HEK293T (cell line): Measurements from ENCODE around the gene TPRA1.
"Not testable (repeated sequence)": the region's sequence is repeated elsewhere in the genome, so short reads cannot be mapped to it uniquely, and the experiment has no call there.

Experiments
- CTCF ChIA-PET: fragments of 350-600 bp; formaldehyde crosslinking; extraction: SDS; loops from one replicate; lab custom pipeline; 2021; ENCODE audit warnings: antibody characterized with exemption, inconsistent platforms; lab: Yijun Ruan, JAX
- POLR2A ChIA-PET: fragments of 350-600 bp; formaldehyde crosslinking; extraction: SDS; loops from one replicate; lab custom pipeline; 2020; ENCODE audit warnings: antibody characterized with exemption, inconsistent platforms; lab: Yijun Ruan, JAX
- DNase-seq: peaks from one replicate; pipeline ENCODE4 v3.0.0; 2012; ENCODE audit warnings: mixed read lengths; ENCODE audit errors: extremely low spot score
- BHLHE40 ChIP-seq: fragments of 450-650 bp; IDR thresholded peaks from 2 replicates; pipeline ENCODE4 v1.6.1; 2016; ENCODE audit warnings: mild to moderate bottlenecking, moderate library complexity, borderline replicate concordance
- CTBP1 ChIP-seq: fragments of 450-650 bp; IDR thresholded peaks from 2 replicates; pipeline ENCODE4 v1.6.1; 2016; ENCODE audit warnings: borderline replicate concordance
- ELF4 ChIP-seq: fragments of 450-650 bp; IDR thresholded peaks from 2 replicates; pipeline ENCODE4 v1.6.1; 2017; ENCODE audit warnings: antibody characterized with exemption
- FOXA1 ChIP-seq: fragments of 450-650 bp; IDR thresholded peaks from 2 replicates; pipeline ENCODE4 v1.6.1; 2016; ENCODE audit warnings: mild to moderate bottlenecking
- FOXK2 ChIP-seq: fragments of 450-650 bp; IDR thresholded peaks from 2 replicates; pipeline ENCODE4 v1.6.1; 2016; ENCODE audit warnings: mild to moderate bottlenecking
- FOXM1 ChIP-seq: fragments of 450-650 bp; IDR thresholded peaks from 2 replicates; pipeline ENCODE4 v1.6.1; 2017; ENCODE audit warnings: mild to moderate bottlenecking, borderline replicate concordance
- HDGF ChIP-seq: fragments of 450-650 bp; IDR thresholded peaks from 2 replicates; pipeline ENCODE4 v1.6.1; 2017; ENCODE audit warnings: antibody characterized with exemption, borderline replicate concordance
- L3MBTL2 ChIP-seq: fragments of 450-650 bp; conservative IDR thresholded peaks from 2 replicates; pipeline ENCODE4 v1.6.1; 2016; ENCODE audit warnings: mild to moderate bottlenecking
- LEF1 ChIP-seq: fragments of 450-650 bp; IDR thresholded peaks from 2 replicates; pipeline ENCODE4 v1.6.1; 2017; ENCODE audit warnings: mild to moderate bottlenecking, borderline replicate concordance
- NFRKB ChIP-seq: fragments of 450-650 bp; IDR thresholded peaks from 2 replicates; pipeline ENCODE4 v1.6.1; 2016; ENCODE audit warnings: mild to moderate bottlenecking, moderate library complexity
- PKNOX1 ChIP-seq: fragments of 450-650 bp; IDR thresholded peaks from 2 replicates; pipeline ENCODE4 v1.6.1; 2016
- SP1 ChIP-seq: fragments of 450-650 bp; IDR thresholded peaks from 2 replicates; pipeline ENCODE4 v1.6.1; 2017
- SUZ12 ChIP-seq: fragments of 450-650 bp; IDR thresholded peaks from 2 replicates; pipeline ENCODE4 v1.6.1; 2016; ENCODE audit warnings: mild to moderate bottlenecking
- TARDBP ChIP-seq: fragments of 450-650 bp; IDR thresholded peaks from 2 replicates; pipeline ENCODE4 v1.6.1; 2016
- ZNF384 ChIP-seq: fragments of 450-650 bp; IDR thresholded peaks from 2 replicates; pipeline ENCODE4 v1.6.1; 2016

Gene TPRA1

GRCh38 chr3:127607675-127608361 is 17.3 kb upstream of the TPRA1 start:
- CTCF ChIA-PET, result no interaction called here

GRCh38 chr3:127606981-127607595 is 16.6 kb upstream of the TPRA1 start:
- ChIA-PET POLR2A (interaction anchor here (3.6 kb wide), 1 partner anchor 9 kb away, joined by 15 read pairs; the partner anchor contains the start of gene MCM2), CTCF (no interaction called here)
- DNase-seq, result no peak
- TF ChIP-seq PKNOX1 (no peak), FOXA1 (no peak), NFRKB (no peak), SUZ12 (no peak), FOXM1 (no peak)

More at GRCh38 chr3:127607675-127608361, 17.3 kb upstream of the TPRA1 start:
- POLR2A ChIA-PET, result interaction anchor here (3.6 kb wide), 1 partner anchor 10 kb away, joined by 15 read pairs; the partner anchor contains the start of gene MCM2
- DNase-seq, result no peak
- TF ChIP-seq SUZ12 (no peak), LEF1 (no peak)

- no peak for DNase-seq
- POLR2A ChIA-PET, result interaction anchor here (0.5 to 3.6 kb wide), 2 partner anchors 8 to 708 kb away, joined by 3 to 15 read pairs; partner anchors contain the start of gene MCM2
- TF ChIP-seq LEF1, result no peak
- no peak for TF ChIP-seq FOXK2
- no peak for TF ChIP-seq SP1
- no peak for TF ChIP-seq TARDBP
- no peak for TF ChIP-seq ELF4
- no peak for TF ChIP-seq ZNF384
- TF ChIP-seq HDGF, result no peak
- CTCF ChIA-PET, result no interaction called here
Measured at GRCh38 chr3:127606086-127606805, 15.7 kb upstream of the TPRA1 start.

GRCh38 chr3:127605547-127605946 is 15.0 kb upstream of the TPRA1 start:
- DNase-seq, CTCF ChIA-PET: not testable (repeated sequence)

GRCh38 chr3:127604546-127605165 is 14.1 kb upstream of the TPRA1 start:
- no peak for DNase-seq
- TF ChIP-seq PKNOX1, result no peak
- no peak for TF ChIP-seq L3MBTL2
- TF ChIP-seq FOXK2, result no peak
- no peak for TF ChIP-seq TARDBP
- TF ChIP-seq LEF1, result no peak
- TF ChIP-seq CTBP1, result no peak
- no peak for TF ChIP-seq SP1
- no peak for TF ChIP-seq FOXA1
- TF ChIP-seq FOXM1, result no peak
- POLR2A ChIA-PET, result no interaction called here
- CTCF ChIA-PET, result no interaction called here

More at GRCh38 chr3:127605547-127605946, 15.0 kb upstream of the TPRA1 start:
- POLR2A ChIA-PET, result interaction anchor here (3.6 kb wide), 1 partner anchor 7 kb away, joined by 15 read pairs; the partner anchor contains the start of gene MCM2

- no peak for TF ChIP-seq FOXA1
- no peak for TF ChIP-seq LEF1
- TF ChIP-seq FOXM1, result no peak
- no peak for TF ChIP-seq SUZ12
- TF ChIP-seq ELF4, result no peak
- TF ChIP-seq FOXK2, result no peak
- TF ChIP-seq TARDBP, result no peak
- ChIA-PET POLR2A (no interaction called here), CTCF (no interaction called here)
Measured at GRCh38 chr3:127604035-127604434, 13.5 kb upstream of the TPRA1 start.

GRCh38 chr3:127600749-127601456 is 10.4 kb upstream of the TPRA1 start:
- CTCF ChIA-PET, result no interaction called here
- POLR2A ChIA-PET, result no interaction called here

More at GRCh38 chr3:127604035-127604434, 13.5 kb upstream of the TPRA1 start:
- no peak for DNase-seq

More at GRCh38 chr3:127600749-127601456, 10.4 kb upstream of the TPRA1 start:
- no peak for TF ChIP-seq BHLHE40
- TF ChIP-seq FOXK2, result no peak
- no peak for TF ChIP-seq SP1
- no peak for TF ChIP-seq PKNOX1
- DNase-seq, result no peak
